ENCODE data around the gene ZNF431. TPM values are rescaled to one million over a fixed set of nuclear protein-coding genes. Genes with fewer than 3 reads are reported as not detected.
"Not testable (repeated sequence)": the region's sequence is repeated elsewhere in the genome, so short reads cannot be mapped to it uniquely, and the experiment has no call there.

Gene ZNF431
- total RNA-seq, 3 donors from 2014 or later = 8.6 to 13.8 (median 11.6) TPM

DNA sequence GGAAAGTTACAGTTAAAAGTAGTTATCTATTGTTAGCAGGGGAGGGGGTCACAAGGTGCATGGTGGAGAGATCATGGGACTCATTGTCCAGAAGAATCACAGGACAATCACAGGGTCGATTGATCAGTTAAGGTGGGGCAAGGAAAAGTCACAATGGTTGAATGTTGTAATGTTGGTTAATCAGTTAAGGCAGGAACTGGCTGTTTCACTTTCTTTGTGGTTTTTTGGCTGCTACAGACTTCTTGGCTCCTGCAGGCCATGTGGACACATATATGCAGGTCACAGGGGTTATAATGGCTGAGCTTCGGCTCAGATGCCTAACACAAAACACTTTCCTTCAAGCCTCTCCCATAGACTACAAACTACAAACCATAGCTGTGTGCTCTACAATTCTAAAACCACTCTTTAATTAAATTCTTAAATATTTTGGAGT, 6.9 kb upstream of the ZNF431 start:
- no peaks in the 10 kb centered on the region for H3K9me3 ChIP-seq
- DNase-seq = no peak

GRCh38 chr19:21135433-21135832, 6.4 kb upstream of the ZNF431 start:
- intact Hi-C loops (cut with DNase I, micrococcal nuclease) = no loop called here
- DNase-seq = no peak
- Histone ChIP-seq H3K9me3 (no peaks in the 10 kb centered on the region), H3K36me3 (ENCODE audit: low read depth) (no peaks in the 10 kb centered on the region), H3K4me3 (no peak overlapping the region), H3K4me1 (ENCODE audit: low read depth) (no peaks in the 10 kb centered on the region)
- TF ChIP-seq CTCF (IDR thresholded peaks at IDR 0.05) = no peak
- ATAC-seq = no peak

More for the DNA sequence above, 6.9 kb upstream of the ZNF431 start:
- ATAC-seq = no peak
- intact Hi-C loops (cut with DNase I, micrococcal nuclease) = no loop called here
- Histone ChIP-seq H3K36me3 (ENCODE audit: low read depth) (no peaks in the 10 kb centered on the region), H3K4me3 (no peak overlapping the region), H3K4me1 (ENCODE audit: low read depth) (no peaks in the 10 kb centered on the region)
- TF ChIP-seq CTCF (IDR thresholded peaks at IDR 0.05) = no peak

DNA sequence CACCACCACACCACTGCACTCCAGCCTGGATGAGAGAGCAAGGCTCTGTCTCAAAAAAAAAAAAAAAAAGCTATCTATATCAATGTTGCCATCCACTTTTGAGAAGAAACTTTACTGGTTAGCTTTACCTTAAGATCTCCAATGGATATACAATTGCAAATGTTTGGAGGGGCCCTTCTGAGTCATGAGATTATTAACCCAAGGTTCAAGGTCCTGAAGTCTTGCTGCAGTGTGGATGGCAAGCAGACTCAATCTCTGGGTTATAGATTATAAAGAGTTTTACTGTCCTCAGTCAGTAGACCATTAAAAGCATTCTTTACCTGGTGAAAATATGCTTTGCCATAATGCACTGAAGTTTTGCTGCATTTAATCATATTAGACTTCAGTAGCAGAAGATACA, 3.7 kb upstream of the ZNF431 start:
- intact Hi-C loops (cut with DNase I, micrococcal nuclease) = no loop called here
- DNase-seq = no peak
- no peaks in the 10 kb centered on the region for H3K9me3 ChIP-seq
- peaks cover 9% of the 10 kb centered on the region for H3K4me1 ChIP-seq (ENCODE audit: low read depth)
- H3K36me3 ChIP-seq (ENCODE audit: low read depth) = no peaks in the 10 kb centered on the region
- no peak for TF ChIP-seq CTCF (IDR thresholded peaks at IDR 0.05)
- ATAC-seq = no peak
- no peak overlapping the region for H3K4me3 ChIP-seq

GRCh38 chr19:21141006-21141405, 834 bp upstream of the ZNF431 start:
- H3K36me3 ChIP-seq (ENCODE audit: low read depth); intact Hi-C loops (cut with DNase I, micrococcal nuclease); H3K9me3 ChIP-seq; H3K4me1 ChIP-seq (ENCODE audit: low read depth); DNase-seq; H3K4me3 ChIP-seq; ATAC-seq: not testable (repeated sequence)

GRCh38 chr19:21143428-21143827, 1.6 kb downstream of the ZNF431 start:
- intact Hi-C loops (cut with DNase I, micrococcal nuclease) = no loop called here
- ATAC-seq = no peak
- DNase-seq = no peak
- Histone ChIP-seq H3K9me3 (no peaks in the 10 kb centered on the region), H3K4me3 (no peak overlapping the region), H3K4me1 (ENCODE audit: low read depth) (peaks cover 9% of the 10 kb centered on the region), H3K36me3 (ENCODE audit: low read depth) (no peaks in the 10 kb centered on the region)
- TF ChIP-seq CTCF (IDR thresholded peaks at IDR 0.05) = no peak

DNA sequence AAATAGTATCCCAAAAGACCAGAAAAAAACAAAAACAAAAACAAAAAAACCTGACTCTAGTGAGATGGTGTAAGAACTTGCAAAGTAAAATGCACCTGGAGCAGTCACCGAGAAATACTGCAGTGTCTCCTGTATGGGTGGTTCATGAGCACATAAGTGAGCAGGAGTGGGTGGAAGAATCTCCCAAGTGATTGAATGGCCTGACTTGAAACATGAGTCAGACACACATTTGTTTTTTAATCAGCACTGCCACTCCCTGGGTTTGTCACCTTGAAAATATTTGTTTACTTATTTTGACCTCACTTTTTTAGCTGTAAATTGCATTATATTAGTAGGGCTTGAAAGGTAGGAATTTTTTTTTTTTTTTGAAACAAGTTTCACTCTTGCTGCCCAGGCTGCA, 2.0 kb downstream of the ZNF431 start:
- H3K36me3 ChIP-seq (ENCODE audit: low read depth) = no peaks in the 10 kb centered on the region
- no peaks in the 10 kb centered on the region for H3K9me3 ChIP-seq
- no peak for TF ChIP-seq CTCF (IDR thresholded peaks at IDR 0.05)
- no peak overlapping the region for H3K4me3 ChIP-seq
- intact Hi-C loops (cut with DNase I, micrococcal nuclease) = no loop called here
- ATAC-seq = no peak
- no peak for DNase-seq
- H3K4me1 ChIP-seq (ENCODE audit: low read depth) = peaks cover 9% of the 10 kb centered on the region

Measured in mucosa of descending colon (tissue), 3 donors.